Activated naive CD4-positive, alpha-beta T cell treated with anti-CD3 and anti-CD28 coated beads for 36 hours (primary cell): Measurements from ENCODE around the gene NALCN. TPM values are rescaled to one million over a fixed set of nuclear protein-coding genes. Genes with fewer than 3 reads are reported as not detected.

Experiments used
- CTCF ChIA-PET: fragments of 350-600 bp; sonication (Branson Sonifier 250); formaldehyde crosslinking; loops from one replicate; lab custom pipeline; 2021; ENCODE audit warnings: antibody characterized with exemption; lab: Charles Lee
- DNase-seq: peaks from one replicate; pipeline ENCODE4 v3.0.0-alpha.2; 2020
- H3K27ac Mint-ChIP-seq: one replicate; pipeline ENCODE4 v1.8.0; 2021; ENCODE audit warnings: mild to moderate bottlenecking, mixed read lengths
- H3K27me3 Mint-ChIP-seq: one replicate; pipeline ENCODE4 v1.8.0; 2021; ENCODE audit warnings: low read depth, mixed read lengths
- H3K36me3 Mint-ChIP-seq: one replicate; pipeline ENCODE4 v1.8.0; 2021; ENCODE audit warnings: low read depth, mixed read lengths
- H3K4me1 Mint-ChIP-seq: one replicate; pipeline ENCODE4 v1.8.0; 2021; ENCODE audit warnings: low read depth, mixed read lengths
- H3K4me3 Mint-ChIP-seq: one replicate; pipeline ENCODE4 v1.8.0; 2021; ENCODE audit warnings: mild to moderate bottlenecking, moderate library complexity, mixed read lengths
- H3K9me3 Mint-ChIP-seq: one replicate; pipeline ENCODE4 v1.8.0; 2021; ENCODE audit warnings: mixed read lengths
- intact Hi-C: fragments of 100-400 bp; cut with micrococcal nuclease; formaldehyde crosslinking; loops from one replicate; pipeline ENCODE4 v1.15.1; 2023
- total RNA-seq, 2 experiments: library from RNA; stranded (reverse); gene quantifications; one replicate each; pipeline ENCODE4 v1.2.3, GENCODE V29; 2021

Gene NALCN
- total RNA-seq, 2 experiments from 2014 or later: not detected

DNA sequence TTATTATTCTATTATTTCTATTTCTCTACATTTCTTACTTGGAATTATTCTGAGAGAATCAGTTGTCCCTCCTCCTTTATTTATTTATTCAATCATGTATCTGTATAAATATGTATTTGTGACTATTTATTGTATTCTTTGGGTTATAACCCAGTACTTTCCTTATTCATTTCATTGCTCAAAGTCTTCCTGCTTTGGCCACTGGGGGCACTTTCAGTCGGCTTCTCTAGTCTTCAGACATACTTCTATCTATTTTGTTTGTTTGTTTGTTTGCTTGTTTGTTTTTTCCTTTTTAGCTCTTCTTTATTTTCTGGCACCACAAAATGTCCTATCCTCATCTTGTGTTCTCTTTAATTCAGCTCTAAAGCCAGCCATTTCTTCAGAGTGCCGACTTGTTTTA is 260.4 kb downstream of the NALCN start:
- H3K36me3 Mint-ChIP-seq: no peaks in the 10 kb centered on the region
- no peak for DNase-seq
- no peak overlapping the region for H3K4me3 Mint-ChIP-seq
- no peak overlapping the region for H3K27ac Mint-ChIP-seq
- H3K9me3 Mint-ChIP-seq: no peaks in the 10 kb centered on the region
- H3K4me1 Mint-ChIP-seq: no peaks in the 10 kb centered on the region
- intact Hi-C loops: no loop called here
- peaks cover 34% of the 10 kb centered on the region for H3K27me3 Mint-ChIP-seq
- CTCF ChIA-PET: interaction anchor here (0.6 to 3.5 kb wide), 6 partner anchors 11 to 1513 kb away, joined by 3 to 16 read pairs (median 4); no protein-coding TSS in a partner anchor

DNA sequence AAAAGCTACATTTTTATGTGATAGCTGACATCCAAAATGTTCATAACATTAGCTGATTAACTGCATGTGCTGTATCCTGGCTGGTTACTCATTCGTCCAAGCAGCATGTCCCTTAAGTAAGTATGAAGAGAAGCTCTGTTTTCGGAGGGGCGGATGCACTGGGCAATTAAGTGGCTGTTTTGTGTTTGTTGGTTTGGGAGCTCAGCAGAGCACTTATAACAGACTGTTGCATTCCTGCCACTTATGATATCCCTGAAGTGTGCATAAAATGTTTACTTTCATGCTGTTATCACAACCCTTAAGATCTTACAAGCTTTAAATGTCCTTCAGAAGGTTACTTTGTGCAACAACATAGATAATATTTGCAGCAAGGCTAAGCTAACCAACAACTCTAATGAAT is 264.1 kb downstream of the NALCN start:
- H3K36me3 Mint-ChIP-seq: no peaks in the 10 kb centered on the region
- H3K4me1 Mint-ChIP-seq: no peaks in the 10 kb centered on the region
- CTCF ChIA-PET: interaction anchor here (0.6 kb wide), 1 partner anchor 1018 kb away, joined by 3 read pairs; no protein-coding TSS in a partner anchor
- DNase-seq: no peak
- peaks cover 35% of the 10 kb centered on the region for H3K27me3 Mint-ChIP-seq
- intact Hi-C loops: no loop called here
- H3K9me3 Mint-ChIP-seq: no peaks in the 10 kb centered on the region
- no peak overlapping the region for H3K27ac Mint-ChIP-seq
- H3K4me3 Mint-ChIP-seq: no peak overlapping the region

DNA sequence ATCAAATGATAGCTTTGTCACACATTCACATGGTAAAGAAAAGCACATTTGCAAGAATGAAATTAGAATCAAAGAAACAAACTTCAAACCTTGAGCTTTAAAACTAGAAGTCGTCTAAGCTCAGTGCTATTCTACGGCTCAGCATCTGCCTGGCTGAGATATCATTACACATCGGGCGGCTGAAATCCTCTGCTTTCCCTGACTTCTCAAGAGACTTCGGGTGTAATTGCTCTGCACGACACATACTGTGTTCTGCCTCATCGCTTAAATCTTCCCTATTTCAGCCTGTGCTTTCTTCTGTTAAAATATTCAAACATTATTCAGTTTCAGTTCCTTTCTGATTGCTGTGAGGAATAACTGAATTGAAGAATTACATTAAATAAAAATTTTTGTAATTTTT is 265.3 kb downstream of the NALCN start:
- intact Hi-C loops: loop anchor here (1.0 kb wide), 1 partner anchor 147 kb away; no protein-coding TSS in a partner anchor
- no peaks in the 10 kb centered on the region for H3K4me1 Mint-ChIP-seq
- CTCF ChIA-PET: interaction anchor here (0.6 kb wide), 2 partner anchors 73 to 1516 kb away, joined by 3 read pairs; no protein-coding TSS in a partner anchor
- no peaks in the 10 kb centered on the region for H3K9me3 Mint-ChIP-seq
- no peak overlapping the region for H3K27ac Mint-ChIP-seq
- peaks cover 36% of the 10 kb centered on the region for H3K27me3 Mint-ChIP-seq
- H3K36me3 Mint-ChIP-seq: no peaks in the 10 kb centered on the region
- DNase-seq: no peak
- no peak overlapping the region for H3K4me3 Mint-ChIP-seq

DNA sequence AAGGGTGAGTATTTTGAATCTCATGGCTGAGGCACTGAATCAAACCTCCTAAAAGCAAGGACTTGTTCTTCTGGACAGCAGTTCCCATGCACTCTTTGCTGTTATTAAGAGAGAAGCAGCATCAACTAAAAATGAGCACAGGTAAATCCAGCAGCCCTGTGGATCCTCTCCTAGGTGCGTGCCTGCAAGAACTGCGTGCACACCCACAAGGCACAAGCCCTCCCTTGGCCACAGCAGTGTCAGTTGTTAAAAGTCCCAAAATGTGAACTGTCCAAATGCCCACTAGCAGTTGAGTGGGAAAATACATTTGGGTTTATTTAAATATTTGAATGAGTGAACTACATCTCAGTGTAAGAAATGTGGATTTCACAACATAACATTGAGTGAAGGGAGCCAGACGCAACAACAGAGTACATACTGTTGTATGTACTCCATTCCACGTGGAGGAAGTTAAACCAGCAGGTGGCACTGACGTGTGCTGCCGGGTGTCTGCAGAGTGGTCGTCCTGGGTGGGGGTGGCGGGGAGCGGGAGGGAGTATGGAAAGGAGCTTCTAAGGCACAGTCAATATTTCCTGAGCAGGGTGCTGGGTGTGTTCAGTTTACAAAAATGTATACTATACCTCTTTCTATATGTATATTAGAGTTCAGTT is 266.4 kb downstream of the NALCN start:
- Mint-ChIP-seq H3K27ac (no peak overlapping the region), H3K9me3 (no peaks in the 10 kb centered on the region), H3K36me3 (no peaks in the 10 kb centered on the region), H3K4me3 (no peak overlapping the region), H3K27me3 (peaks cover 35% of the 10 kb centered on the region), H3K4me1 (no peaks in the 10 kb centered on the region)
- CTCF ChIA-PET: interaction anchor here (0.6 kb wide), 1 partner anchor 111 kb away, joined by 5 read pairs; no protein-coding TSS in a partner anchor
- no peak for DNase-seq
- intact Hi-C loops: loop anchor here (1.0 to 10.0 kb wide), 2 partner anchors 148 to 325 kb away; no protein-coding TSS in a partner anchor

DNA sequence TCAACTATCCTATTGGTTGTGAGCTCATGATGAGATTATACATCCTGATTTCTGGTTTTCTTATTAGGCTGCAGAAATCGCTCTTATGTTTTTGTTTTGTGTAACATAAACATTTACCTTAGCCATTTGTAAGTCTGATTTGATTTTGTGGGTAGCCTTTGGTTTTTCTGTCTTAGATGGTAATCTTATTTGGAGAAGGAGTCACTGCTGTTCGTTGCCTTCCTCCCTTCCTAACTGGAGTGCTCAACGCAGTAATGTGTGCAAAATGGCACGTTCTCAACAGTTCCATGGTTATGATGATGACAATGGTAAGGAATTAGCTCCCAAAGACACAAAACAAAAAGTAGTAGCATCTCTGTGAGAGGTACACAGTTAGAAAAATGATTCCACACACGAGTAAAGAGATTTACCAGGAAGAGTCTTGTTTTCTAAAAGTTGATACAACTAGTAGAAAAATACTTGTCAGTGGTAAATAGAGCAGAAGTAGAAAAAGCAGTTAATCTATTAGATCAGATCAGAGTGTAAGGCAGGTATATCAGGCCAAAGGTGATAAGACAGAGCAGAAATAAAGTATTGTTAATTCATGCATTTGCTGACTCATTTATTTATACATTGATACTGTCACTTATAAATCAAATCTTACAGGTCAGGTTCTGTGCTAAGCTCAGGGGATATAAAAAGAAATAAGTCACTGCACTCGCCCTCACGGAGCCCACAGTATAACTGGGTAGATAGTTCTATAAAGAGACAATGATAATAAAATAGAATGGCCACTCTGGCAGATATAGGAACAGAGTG is 270.0 kb downstream of the NALCN start:
- no peaks in the 10 kb centered on the region for H3K4me1 Mint-ChIP-seq
- no peaks in the 10 kb centered on the region for H3K36me3 Mint-ChIP-seq
- intact Hi-C loops: loop anchor here (10.0 kb wide), 1 partner anchor 329 kb away; no protein-coding TSS in a partner anchor
- no peak overlapping the region for H3K27ac Mint-ChIP-seq
- no peak for DNase-seq
- peaks cover 31% of the 10 kb centered on the region for H3K27me3 Mint-ChIP-seq
- H3K9me3 Mint-ChIP-seq: no peaks in the 10 kb centered on the region
- no peak overlapping the region for H3K4me3 Mint-ChIP-seq
- CTCF ChIA-PET: interaction anchor here (0.6 to 2.9 kb wide), 5 partner anchors 9 to 1245 kb away, joined by 3 to 16 read pairs (median 3); no protein-coding TSS in a partner anchor

DNA sequence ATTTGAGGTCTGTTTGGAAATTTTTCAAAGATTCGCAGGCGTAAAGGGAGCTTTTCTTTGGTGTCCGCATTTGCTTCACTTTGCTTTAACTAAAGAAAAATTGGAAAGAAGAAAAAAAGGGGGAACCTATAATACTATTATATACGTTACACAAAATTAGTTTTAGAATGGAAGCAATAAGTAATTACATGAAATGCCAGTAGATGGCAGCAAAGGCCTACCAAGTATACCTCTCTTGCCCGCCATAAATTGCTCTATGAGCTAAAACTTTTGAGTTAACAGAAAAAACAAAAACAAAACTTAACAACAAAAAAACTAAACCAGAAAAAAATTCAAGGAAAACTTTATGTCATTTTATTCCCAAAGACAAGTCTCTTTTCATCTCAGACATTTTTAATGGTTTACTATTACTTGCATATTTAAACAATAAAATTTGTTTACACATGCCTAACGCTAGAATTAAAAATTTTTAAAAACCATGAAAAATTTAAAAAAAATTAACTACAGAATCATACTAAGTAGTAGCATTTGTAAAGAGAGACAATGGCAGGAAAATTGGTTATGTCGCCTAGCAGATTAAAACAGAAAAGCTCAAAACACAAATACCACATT is 271.4 kb downstream of the NALCN start:
- Mint-ChIP-seq H3K4me3 (no peak overlapping the region), H3K36me3 (no peaks in the 10 kb centered on the region), H3K4me1 (no peaks in the 10 kb centered on the region), H3K9me3 (no peaks in the 10 kb centered on the region), H3K27ac (no peak overlapping the region), H3K27me3 (peaks cover 35% of the 10 kb centered on the region)
- intact Hi-C loops: loop anchor here (1.0 to 10.0 kb wide), 6 partner anchors 330 to 1411 kb away; no protein-coding TSS in a partner anchor
- peak; percentile 28 for DNase-seq
- CTCF ChIA-PET: interaction anchor here (0.6 to 2.9 kb wide), 21 partner anchors 10 to 1425 kb away, joined by 3 to 16 read pairs (median 4); no protein-coding TSS in a partner anchor

DNA sequence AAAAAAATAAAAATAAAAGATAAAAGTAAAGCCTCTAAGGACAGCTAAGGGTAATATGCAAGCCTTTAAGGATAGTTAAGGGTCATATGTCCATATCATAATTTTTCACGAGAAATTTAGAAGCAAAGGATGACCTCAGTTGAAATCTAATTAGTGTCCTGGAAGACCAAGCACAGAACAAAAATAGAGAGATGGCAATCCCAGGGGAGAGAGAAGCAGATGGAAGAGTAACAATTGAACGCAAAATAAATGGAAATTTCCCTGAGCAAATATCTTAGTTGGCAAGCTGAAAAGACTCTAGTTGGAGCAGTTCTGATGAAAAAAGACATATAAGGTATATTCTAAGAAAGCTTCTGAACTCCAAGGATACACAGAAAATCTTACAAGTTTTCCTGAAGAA is 275.4 kb downstream of the NALCN start:
- DNase-seq: no peak
- H3K4me1 Mint-ChIP-seq: no peaks in the 10 kb centered on the region
- CTCF ChIA-PET: interaction anchor here (0.6 to 0.7 kb wide), 2 partner anchors 203 to 819 kb away, joined by 4 read pairs; no protein-coding TSS in a partner anchor
- H3K36me3 Mint-ChIP-seq: no peaks in the 10 kb centered on the region
- H3K9me3 Mint-ChIP-seq: no peaks in the 10 kb centered on the region
- peaks cover 29% of the 10 kb centered on the region for H3K27me3 Mint-ChIP-seq
- no peak overlapping the region for H3K4me3 Mint-ChIP-seq
- H3K27ac Mint-ChIP-seq: no peak overlapping the region
- intact Hi-C loops: loop anchor here (10.0 kb wide), 1 partner anchor 334 kb away; no protein-coding TSS in a partner anchor

DNA sequence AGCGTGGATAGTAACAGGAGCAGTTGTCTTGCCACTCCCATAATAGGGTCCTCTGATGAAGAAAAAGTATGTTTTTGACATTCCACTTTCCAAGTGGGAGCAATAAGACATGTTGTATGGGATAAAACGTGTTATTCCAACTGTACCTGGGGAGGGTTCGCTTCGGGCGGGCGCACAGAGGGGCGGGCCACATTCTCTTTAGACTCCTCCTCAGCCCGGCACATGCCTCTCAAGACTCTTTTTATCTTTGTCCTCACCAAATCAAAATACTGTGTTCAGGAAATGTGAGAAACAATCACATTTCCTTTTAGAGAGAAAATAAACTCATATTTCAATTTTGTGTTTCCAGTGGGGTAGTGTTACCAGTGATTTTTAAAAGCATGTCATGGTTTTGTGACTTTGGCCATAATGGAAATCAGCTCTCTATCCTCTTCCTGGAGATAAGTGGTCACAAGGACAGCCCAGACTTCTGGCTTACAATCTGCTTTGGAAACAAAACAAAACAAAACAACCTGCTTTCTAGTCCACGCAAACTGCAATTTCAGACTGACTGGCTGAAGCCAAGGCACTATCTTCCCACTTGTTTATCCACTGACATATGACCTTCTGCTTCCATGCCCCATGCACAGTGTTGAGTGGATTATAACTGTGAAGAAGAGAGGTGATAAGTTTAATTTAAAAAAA is 276.1 kb downstream of the NALCN start:
- no peaks in the 10 kb centered on the region for H3K9me3 Mint-ChIP-seq
- intact Hi-C loops: loop anchor here (10.0 kb wide), 1 partner anchor 335 kb away; no protein-coding TSS in a partner anchor
- H3K4me3 Mint-ChIP-seq: no peak overlapping the region
- no peak overlapping the region for H3K27ac Mint-ChIP-seq
- DNase-seq: no peak
- CTCF ChIA-PET: interaction anchor here (0.7 kb wide), 1 partner anchor 760 kb away, joined by 3 read pairs; no protein-coding TSS in a partner anchor
- H3K27me3 Mint-ChIP-seq: peaks cover 26% of the 10 kb centered on the region
- H3K36me3 Mint-ChIP-seq: no peaks in the 10 kb centered on the region
- no peaks in the 10 kb centered on the region for H3K4me1 Mint-ChIP-seq

DNA sequence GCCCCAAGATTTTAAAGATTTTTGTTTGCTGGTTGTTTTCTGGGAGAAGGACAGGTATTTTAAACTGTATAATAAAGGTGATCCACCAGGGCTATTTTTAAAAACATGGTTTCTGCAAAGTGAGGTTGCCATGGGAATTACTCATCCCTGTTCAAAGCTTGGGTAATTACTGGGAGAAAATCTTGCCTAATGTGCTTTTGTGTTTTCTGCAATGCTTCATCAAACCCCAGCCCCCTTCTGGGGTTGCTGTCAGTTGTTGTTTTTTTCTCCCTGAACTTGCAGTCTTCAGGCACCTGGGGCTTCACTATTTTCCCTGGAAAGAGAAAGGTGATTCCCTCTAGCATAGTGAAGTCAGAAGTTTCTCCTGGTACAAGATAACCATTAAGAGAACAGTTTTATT is 277.2 kb downstream of the NALCN start:
- Mint-ChIP-seq H3K27me3 (peaks cover 26% of the 10 kb centered on the region), H3K4me1 (no peaks in the 10 kb centered on the region), H3K27ac (no peak overlapping the region), H3K9me3 (no peaks in the 10 kb centered on the region), H3K36me3 (no peaks in the 10 kb centered on the region), H3K4me3 (no peak overlapping the region)
- CTCF ChIA-PET: interaction anchor here (0.5 to 0.6 kb wide), 2 partner anchors 73 to 107 kb away, joined by 5 to 7 read pairs; no protein-coding TSS in a partner anchor
- intact Hi-C loops: no loop called here
- no peak for DNase-seq

DNA sequence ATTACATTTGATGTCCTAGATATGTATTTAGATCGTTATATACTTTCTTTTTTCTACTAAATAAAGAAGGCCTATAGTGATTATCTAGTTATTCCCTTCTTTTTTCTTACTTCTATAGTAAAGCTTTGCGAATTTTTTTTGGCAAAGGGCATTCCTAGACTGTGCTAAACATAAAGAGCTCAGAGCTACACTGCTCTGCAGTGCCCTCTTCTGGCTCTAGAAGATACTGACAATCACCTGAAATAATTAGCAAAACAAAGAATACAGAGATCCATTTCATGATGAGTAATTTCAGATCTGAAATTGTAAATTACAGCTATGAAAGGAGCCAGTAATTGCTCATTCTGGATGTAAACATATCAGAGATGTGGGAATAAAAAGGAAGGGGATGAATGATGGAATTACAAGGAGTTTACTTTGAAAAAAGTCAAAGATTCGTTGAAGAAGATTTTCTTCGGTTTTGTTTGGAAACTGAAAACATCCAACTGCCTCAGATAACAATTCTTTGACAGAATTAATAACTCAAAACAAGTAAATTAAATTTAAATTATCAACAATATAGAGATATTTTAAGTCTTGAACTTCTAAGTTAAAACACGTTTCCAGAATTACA is 288.5 kb downstream of the NALCN start:
- no peaks in the 10 kb centered on the region for H3K36me3 Mint-ChIP-seq

DNA sequence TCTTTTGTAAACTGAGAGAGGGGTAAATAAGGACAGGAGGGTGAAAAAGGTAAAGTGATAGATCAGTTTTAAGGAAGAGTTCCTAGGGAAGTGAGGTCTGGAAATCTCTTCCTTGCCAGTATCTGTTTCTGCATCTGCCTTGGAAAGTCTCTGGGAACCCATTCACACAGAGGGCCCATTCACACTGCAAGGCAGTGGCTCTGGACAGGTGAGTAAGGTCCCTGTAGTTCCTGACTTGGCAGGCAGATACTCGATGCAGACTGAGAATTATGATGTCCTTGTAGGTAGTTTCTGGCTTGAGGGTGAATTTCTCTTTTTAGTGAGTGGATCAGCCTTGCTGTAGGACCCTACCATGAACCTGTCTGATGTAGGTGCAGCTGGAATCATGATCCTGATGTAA is 293.3 kb downstream of the NALCN start:
- Mint-ChIP-seq H3K9me3 (no peaks in the 10 kb centered on the region), H3K27ac (no peak overlapping the region), H3K4me3 (no peak overlapping the region), H3K4me1 (peaks cover 2% of the 10 kb centered on the region), H3K27me3 (no peaks in the 10 kb centered on the region), H3K36me3 (no peaks in the 10 kb centered on the region)
- DNase-seq: no peak
- intact Hi-C loops: no loop called here
- CTCF ChIA-PET: no interaction called here

More for the DNA sequence above, 288.5 kb downstream of the NALCN start:
- Mint-ChIP-seq H3K27ac (no peak overlapping the region), H3K9me3 (no peaks in the 10 kb centered on the region), H3K4me3 (no peak overlapping the region), H3K27me3 (peaks cover 3% of the 10 kb centered on the region), H3K4me1 (peaks cover 2% of the 10 kb centered on the region)
- CTCF ChIA-PET: interaction anchor here (0.6 to 2.0 kb wide), 15 partner anchors 10 to 795 kb away, joined by 3 to 18 read pairs (median 3); no protein-coding TSS in a partner anchor
- intact Hi-C loops: loop anchor here (1.0 to 5.0 kb wide), 6 partner anchors 251 to 1472 kb away; no protein-coding TSS in a partner anchor
- DNase-seq: peak; percentile 34
